GM18868 (cell line): ENCODE measurements around the gene SYNE2.

ENCODE experiments used
- ATAC-seq: cut with Tn5 transposase; IDR thresholded peaks from one replicate; pipeline ENCODE4 v1.9.1; 2021; ENCODE audit warnings: mild to moderate bottlenecking, moderate library complexity; ENCODE audit not compliant: unreplicated experiment

Gene SYNE2

GRCh38 chr14:64069634-64070359 lies 217.0 kb downstream of the SYNE2 start:
- ATAC-seq = no peak

- no peak for ATAC-seq
These were observed 222.3 kb downstream of the SYNE2 start for GRCh38 chr14:64074961-64075612.

DNA sequence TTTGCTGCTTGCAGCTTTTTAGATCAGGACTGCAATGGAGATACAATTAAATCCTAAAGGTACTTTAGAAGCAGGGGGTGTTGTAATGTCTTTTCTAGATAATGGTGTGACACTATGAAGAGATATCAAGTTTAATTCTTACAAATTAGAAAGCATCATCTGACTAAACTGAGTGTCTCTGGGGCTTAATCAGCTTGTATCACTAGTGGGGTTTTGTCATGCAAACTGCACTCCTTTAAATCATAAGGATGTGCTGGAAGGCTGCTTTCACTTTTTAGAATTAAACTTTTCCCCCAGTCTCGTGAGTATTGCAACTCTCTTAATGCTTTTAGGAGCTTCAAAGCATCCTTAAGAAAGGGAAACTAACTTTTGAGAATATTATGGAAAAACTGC lies 222.8 kb downstream of the SYNE2 start:
- no peak for ATAC-seq

- no peak for ATAC-seq
These were observed 227.6 kb downstream of the SYNE2 start for GRCh38 chr14:64080452-64080851.

DNA sequence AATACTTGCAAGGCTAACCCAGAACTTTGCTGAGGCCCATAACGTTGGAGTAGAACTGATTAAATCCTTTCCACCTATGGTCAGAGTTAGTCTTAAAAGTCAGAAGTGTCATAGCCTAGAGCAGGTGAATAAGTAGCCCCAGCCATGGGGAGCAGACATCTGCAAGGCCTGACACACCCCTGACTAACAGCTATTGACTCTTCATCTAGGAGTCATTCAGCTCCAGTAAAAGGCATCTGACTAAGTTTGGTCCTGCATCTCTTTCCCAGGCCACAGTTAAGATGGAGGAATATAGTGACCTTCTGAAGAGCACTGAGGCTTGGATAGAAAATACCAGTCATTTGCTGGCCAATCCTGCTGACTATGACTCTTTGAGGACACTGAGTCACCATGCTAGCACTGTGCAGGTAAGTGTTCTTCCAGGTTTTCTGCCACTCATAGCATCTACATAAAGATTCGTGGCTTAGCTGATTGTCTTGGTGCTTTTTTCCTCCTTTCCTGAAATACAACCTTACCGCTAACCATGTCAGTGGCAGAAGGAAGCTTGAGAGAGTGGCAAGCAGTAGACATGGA lies 228.5 kb downstream of the SYNE2 start:
- ATAC-seq = no peak

DNA sequence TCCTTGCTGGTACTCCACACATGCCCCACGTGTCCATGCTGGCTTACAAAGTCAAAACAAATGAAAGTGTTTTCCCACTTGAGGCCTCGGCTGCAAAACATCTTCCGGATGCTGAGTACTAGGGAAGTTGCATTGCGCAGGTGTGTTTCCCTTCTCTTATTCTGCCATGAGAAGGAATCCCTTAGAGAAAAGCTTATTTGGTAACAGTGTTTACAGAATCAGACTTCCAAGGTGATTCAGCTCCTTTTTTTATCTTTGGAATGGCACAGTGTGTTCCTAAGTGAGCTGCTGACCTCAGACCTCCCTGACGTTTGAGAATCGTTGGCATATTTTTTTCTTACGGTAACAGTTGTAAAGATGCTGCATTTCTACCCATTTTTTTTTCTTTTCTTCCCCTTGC lies 230.0 kb downstream of the SYNE2 start:
- no peak for ATAC-seq

DNA sequence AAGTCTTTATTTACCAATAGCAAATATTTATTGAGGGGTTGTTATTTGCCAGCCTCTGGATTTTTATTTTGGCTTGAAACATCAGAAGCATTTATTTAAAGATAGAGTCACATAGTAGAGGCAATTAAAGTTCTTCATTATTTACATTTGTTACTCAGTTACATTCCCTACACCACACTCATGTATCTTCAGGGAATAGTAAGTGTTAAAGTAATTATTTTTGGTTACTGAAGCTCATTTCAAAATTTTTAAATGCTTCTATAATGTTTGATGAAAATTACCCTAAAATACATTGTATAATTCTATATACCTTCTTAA lies 235.8 kb downstream of the SYNE2 start:
- no peak for ATAC-seq

GRCh38 chr14:64089920-64090319 lies 237.1 kb downstream of the SYNE2 start:
- ATAC-seq = no peak

DNA sequence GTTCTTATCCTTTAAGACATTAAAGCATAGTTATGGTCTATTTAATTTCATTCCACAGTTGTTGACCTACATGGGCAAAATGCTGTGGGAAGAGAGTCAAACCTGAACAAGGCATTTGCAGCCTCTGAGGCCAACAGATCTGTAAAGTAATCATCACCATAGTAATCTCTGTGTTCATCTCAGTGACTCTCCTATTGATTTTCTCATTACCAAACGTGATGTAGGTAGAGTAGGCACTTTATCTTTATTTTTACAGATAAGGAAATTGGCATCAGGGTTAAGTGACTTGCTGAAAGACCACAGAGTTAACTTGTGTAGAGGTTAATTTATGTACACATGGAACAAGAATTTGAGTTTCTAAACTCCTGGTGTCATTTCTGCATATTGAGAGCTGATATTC lies 238.4 kb downstream of the SYNE2 start:
- ATAC-seq = no peak

- no peak for ATAC-seq
These were observed 239.5 kb downstream of the SYNE2 start for GRCh38 chr14:64092338-64092737.

GRCh38 chr14:64092940-64093339 lies 240.1 kb downstream of the SYNE2 start:
- no peak for ATAC-seq

- ATAC-seq = no peak
These were observed 242.8 kb downstream of the SYNE2 start for GRCh38 chr14:64095620-64096019.

GRCh38 chr14:64098120-64098519 lies 245.3 kb downstream of the SYNE2 start:
- no peak for ATAC-seq

DNA sequence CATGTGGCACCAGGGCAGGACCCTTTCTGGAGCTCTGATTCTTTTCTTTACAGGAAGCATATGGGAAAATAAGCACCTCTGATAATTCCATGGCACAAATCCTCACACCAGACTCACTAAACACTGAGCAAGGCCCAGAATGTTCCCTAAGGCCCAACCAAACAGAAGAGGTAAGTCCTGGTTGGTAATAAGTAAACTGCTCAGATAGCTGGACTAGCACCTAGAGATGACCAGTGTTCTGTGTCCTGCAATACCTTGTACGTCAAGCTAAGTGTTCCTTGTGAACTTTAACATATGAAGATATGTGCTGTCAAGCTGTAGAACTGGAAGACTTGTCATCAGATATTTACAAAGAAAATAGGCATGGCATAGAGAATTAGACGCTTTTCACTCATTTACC lies 254.6 kb downstream of the SYNE2 start:
- ATAC-seq = no peak

- no peak for ATAC-seq
These were observed 257.2 kb downstream of the SYNE2 start for GRCh38 chr14:64109819-64110554.

DNA sequence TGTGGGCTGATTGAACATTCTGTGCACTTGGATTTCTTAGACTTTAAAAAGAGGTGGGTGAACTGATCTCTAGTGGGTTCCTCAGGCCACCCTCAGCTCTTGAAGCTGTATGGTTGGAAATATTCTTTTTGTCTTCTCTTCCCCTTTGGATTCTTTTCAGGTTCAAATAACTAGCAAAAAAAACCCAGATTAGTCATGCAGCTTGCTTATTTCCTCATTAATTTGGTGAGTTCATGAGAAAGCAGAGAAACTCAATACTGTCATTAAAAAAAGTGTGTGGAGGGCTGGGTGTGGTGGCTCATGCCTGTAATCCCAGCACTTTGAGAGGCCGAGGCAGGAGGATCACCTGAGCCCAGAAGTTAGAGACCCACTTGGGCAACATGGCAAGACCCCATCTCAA lies 258.0 kb downstream of the SYNE2 start:
- ATAC-seq = no peak

GRCh38 chr14:64112867-64113678 lies 260.3 kb downstream of the SYNE2 start:
- no peak for ATAC-seq

GRCh38 chr14:64114166-64114565 lies 261.4 kb downstream of the SYNE2 start:
- ATAC-seq = no peak

DNA sequence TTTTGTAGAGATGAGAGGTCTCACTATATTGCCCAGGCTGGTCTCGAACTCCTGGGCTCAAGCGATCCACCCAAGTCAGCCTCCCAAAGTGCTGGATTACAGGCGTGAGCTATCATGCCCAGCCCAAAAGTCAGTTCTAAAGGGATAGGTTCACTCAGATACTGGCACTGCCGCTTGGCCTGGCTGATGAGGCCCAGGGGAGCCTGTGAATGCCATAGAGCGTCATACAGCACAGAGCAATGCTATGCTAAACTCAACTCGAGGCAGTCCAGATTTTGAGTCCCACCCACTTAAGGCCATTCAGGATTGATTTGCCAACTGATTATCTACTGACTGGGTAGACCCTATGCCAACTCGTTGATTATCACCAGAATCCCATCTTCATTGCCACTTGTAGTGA lies 262.0 kb downstream of the SYNE2 start:
- no peak for ATAC-seq

- ATAC-seq = no peak
These were observed 262.6 kb downstream of the SYNE2 start for GRCh38 chr14:64115401-64115800.
